GM18868 (cell line): ENCODE results near the gene SLC9A5.

Experiments
- ATAC-seq: cut with Tn5 transposase; IDR thresholded peaks from one replicate; pipeline ENCODE4 v1.9.1; 2021; ENCODE audit warnings: mild to moderate bottlenecking, moderate library complexity; ENCODE audit not compliant: unreplicated experiment

Gene SLC9A5

DNA sequence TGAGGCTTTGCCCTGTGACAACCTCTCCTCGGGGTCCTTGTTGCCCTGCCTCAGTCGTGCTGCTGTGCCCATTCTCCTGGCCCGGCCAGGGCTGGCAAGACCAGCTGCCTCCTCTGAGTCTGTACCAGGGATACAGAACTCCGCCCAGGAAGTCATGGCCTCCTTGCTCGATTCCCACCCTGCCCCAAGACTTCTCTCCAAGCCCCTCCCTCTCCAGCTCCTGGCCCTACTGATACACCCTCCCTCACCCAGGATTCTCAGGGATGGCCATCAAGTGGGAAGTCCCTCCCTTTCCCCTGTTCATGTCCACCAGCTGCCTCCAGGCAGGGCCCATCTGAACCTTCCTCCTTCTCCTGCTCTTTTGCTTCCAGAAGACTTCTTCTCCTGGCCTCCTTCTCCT, 33.1 kb upstream of the SLC9A5 start:
- no peak for ATAC-seq

DNA sequence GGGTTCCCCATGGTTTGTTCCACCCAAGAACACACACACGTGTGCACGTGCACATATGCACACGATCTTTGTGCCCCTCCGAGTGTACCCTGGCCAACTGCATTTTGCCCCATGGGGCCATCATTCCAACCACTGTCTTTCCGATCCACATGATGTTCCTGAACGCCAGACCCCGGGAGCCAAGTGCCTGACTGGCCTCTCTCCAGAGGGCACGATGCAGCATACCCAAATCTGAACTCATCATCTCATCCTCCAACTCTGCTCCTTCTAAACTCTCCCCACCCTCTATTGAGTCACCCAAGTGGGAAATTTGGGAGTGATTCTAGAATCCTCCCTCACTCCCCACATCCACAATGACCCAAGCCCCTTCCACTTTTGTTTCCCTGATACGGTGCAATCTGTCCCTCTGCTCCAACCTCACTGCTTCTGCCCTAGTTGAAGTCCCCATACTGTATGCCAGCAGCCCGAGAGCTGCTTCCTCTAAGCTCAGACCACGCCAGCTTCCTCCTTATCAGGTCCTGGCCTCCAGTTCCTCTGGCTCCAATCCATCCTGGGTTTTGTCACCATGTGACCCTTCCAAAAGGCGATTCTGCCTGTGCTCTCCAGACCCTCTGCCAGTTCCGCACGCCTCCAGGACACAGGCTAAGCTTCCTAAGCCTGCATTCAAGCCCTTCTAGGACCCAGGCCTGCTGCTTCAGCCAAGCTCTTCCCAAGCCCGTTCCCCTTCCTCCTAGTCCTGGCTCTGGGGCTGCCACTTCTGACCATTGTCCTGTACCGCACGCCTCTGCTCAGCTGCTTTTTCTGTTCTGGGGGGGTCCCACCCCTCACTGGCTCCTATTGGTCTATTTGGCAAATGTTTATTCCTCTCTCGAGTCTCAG, 31.9 kb upstream of the SLC9A5 start:
- no peak for ATAC-seq

DNA sequence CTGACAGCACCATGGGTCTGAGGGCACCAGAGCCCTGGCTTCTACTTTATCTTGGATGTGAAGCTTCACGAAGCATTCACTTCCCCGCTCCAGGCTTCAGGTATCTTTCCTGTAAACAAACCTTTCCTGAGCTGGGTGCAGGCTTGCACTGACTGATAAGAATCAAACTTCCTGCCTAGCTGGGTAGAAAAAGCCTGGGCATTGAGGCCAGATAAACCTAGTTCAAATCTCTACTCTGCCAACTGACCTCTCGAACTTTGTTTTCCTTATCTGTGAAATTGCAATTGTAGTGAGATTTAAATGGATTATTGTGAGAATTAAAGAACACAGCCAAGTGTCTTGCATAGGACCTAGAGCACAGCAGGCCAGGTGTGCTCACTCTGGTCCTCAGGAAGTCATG, 24.8 kb upstream of the SLC9A5 start:
- no peak for ATAC-seq

DNA sequence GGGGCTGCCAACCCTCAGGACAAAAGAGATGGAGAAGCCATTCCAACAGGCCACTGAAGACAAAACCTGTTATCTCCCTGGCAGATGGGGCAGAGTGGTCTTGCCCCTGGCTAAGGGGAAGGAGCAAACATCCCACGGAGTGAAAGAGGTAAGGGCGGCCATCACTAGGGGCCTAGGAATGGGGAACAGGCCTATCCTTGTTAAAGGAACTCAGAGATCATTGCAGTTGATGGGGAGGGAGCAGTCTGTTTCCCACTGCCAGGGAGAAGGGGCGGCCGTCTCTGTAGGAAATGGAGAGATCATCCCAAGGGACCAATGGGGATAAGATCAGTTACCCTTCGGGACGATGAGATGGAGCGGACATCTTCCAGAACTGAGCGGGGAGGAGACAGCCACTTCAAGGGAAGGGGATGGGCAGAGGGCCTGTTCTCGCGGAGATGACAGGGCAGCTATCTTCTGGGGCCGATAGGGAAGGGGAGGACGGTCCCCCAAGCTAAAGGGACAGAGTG, 22.4 kb upstream of the SLC9A5 start:
- no peak for ATAC-seq

DNA sequence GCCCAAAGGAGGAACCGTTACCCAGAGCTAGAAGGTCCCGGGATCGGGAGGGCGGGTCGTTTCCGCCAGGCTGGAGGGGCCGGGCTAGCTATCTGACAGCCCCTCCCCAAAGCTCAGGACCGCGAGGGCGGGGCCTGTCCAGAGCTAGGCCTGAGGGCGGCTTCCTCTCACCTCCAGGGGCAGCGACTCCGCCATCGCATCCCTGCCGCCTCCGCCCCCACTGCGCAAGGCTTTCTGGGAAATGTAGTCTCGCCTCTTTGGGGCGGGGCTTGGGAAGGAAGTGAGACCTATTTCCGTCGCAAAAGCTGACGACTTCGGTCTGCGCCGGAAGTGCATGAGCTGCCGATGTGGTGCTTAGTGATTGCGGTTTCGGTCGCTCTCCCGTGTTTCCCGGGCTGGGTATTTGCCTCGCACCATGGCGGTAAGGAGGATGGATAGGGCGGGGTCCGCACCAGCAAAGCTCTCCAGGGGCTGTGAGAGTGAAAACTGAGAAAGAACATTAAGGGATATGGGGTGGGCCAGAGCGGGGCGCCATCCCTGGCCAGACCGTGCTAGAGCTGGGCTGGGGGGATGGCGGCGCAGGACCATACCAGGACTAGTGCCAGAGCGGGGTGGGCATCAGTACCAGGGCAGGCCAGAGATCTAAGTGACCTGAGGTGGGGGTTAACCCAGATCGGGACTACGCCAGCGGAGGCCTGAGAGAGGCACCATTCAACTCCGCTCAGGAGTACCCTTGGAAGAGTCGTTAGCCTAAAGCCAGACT, 21.8 kb upstream of the SLC9A5 start, which contains the start of gene TMEM208:
TMEM208 (plus strand) TSS at position 327 of the 763 bp plus-strand sequence; CDS start at position 416, 89 bp downstream.
- ATAC-seq: peak; percentile 92

DNA sequence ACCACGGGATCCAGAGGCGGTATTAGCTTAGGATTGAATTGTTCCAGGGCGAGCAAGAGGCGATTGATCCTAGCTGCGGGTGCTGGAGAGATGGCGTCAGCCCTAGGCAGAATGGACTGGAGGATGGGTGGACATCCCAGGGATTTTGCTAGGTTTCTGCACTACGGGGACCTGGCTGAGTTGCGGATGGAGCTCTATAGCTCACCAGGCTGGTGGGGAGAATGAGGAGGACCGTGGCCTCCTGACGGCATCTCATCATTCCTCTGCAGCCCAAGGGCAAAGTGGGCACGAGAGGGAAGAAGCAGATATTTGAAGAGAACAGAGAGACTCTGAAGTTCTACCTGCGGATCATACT, 21.2 kb upstream of the SLC9A5 start:
- no peak for ATAC-seq

DNA sequence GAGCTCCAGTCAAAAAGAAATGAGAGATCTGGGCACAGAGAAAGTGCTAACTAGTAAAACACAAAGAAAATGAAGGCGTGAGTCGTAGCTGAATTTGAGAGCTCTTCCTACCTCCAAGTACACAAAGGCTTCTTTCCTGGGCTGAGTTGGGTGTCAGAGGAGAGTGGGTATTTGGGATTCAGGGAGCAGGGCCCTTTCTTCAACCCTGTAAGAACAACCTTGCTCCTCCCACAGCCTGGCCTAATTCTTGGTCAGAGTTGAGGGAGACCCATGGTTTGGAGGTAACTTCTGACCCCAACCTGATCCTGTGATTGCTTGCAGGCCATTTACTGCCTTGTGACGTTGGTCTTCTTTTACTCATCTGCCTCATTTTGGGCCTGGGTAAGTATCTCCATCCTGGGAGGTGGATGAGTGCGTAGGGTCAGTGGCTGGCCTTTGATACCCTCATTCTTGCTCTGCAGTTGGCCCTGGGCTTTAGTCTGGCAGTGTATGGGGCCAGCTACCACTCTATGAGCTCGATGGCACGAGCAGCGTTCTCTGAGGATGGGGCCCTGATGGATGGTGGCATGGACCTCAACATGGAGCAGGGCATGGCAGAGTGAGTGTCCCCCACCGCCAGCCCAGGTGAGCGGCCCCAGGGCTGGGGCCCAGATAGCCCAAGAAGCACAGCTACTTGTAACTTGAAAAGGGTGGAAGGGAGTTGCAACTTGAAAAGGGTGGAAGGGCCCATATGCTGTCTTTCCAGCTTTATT, 20.6 kb upstream of the SLC9A5 start:
- no peak for ATAC-seq

DNA sequence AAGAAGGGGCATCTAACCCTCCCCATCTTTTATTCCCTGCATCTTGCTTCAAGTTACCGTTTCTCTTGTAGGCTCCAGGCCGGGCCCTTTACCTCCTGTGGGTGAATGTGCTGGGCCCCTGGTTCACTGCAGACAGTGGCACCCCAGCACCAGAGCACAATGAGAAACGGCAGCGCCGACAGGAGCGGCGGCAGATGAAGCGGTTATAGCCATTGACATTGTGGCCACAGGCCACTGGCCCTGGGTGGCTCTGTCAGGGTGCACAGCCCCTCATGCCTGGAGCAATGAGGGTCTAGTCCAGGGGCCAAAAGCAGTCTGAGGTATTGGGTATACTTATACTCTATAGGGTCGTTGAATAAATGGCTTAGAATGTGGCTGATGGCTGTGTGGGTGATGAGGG, 19.9 kb upstream of the SLC9A5 start:
- no peak for ATAC-seq

DNA sequence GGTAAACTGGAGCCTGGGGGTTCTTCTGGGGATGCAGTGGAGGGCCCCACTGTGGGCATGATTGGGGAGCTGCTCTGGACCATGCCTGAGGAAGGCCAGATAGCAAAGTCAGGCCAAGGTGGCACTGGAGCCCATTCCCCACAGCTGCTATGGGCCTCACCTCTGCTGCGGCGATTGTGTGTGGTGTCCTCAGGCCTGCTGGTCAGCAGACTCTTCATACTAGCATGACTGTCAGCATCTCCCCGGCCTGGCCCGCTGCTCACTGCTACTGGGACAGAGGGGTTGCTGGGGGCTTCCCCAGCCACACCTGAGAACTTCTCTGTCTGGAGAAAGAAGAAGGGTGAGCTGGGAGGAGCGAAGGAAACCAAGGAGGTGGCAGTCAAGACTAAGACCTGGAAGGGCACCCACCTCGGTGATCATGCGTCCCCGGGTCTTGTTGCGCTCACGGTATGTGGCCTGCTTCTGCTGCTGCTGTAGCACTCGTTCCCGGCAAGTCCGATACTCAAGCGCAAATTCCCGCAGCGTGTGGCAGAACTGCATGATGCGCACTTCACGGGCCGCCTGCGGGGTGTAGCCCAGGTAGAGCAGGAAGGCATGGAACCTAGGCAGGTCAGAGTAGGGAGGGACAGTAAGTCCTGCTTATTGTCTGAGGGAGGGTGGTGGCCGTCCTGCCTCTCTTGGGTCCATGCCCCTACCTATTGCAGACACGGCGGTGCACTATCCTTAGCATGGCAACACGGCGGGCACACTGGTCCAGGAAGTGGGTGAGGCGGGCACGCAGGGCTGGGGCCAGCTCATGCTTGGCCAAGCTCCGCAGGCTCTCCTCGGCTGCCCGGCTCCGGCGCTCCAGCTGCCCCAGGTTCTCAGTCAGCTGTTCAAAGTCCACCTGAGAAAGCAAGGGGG, 18.6 kb upstream of the SLC9A5 start:
- no peak for ATAC-seq

DNA sequence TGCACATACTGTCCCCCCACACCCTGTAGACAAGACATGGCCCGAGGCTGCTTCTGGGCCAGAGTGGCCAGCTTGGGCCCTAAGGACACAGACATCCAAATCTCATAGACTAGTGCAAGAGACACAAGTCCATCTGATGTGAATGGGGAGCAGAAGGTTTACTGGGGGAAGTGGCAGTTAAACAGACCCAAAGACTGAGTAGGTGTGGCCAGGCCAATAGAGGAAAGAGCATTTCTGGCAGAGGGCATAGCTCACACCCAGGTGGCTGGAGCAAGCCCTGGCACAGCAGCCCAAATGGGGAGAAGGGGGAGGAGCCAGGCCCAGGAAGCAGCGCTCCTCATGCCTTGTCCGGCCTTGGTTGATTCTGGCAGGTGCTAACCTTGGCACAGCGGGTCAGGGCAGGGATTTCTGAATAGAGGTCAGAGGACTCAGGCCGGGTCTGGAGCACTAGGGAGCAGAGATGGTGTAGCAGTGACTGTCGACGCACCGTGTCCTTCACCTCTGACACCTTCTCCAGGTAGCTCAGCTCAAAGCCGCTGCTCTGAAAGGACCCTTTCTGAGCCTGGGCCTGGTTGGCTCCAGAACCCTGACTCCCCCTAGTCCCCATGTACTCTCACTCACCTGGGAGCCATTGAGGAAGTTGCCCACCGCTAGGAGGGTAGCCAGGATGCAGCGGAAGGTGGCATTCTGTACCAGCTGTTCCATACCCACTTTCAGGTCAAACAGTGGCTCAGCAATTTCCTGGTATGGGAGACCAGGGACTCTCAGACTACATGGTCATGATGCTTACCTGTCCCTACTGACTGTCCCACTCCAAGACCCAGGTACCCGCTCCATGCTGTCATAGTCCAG, 17.7 kb upstream of the SLC9A5 start:
- ATAC-seq: no peak

DNA sequence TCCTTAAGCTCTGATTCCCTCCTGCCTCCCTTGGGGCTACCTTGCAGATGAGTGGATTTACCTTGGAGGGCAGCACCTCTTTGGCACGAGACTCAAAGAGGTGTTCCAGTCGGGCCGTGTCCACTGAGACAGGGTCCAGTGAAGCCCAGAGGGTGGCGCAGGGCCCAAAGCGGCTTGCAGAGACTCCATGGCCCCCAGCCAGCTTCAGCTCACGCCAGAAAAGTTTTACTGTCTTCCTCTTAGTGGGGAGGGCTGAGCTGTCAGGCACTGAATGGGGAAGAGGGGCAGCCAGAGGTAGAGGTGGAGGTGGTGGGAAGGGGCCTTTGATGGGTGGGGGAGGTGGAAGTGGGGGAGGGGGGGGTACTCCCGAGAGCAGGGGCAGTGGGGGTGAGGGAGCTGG, 15.2 kb upstream of the SLC9A5 start:
- no peak for ATAC-seq

DNA sequence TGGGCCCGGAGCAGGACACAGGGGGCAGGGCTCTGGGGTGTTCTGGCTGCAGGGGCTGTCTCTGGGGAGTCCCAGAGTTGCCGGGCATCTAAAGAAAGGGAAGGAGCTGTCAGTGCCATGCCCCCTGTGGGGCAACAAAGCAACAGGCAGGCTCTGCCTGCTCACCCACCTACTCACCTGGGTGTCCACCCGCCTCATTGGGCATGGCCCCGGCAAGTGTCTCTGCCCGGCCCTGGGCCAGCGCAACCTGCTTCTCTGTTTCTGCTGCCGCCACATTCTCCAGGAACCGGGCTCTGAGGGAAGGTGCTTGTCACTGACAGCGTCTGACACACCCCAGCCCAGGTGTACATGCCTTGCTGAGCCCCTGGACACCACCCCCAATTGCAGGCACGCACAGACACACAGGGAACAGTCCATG, 14.6 kb upstream of the SLC9A5 start:
- ATAC-seq: no peak

DNA sequence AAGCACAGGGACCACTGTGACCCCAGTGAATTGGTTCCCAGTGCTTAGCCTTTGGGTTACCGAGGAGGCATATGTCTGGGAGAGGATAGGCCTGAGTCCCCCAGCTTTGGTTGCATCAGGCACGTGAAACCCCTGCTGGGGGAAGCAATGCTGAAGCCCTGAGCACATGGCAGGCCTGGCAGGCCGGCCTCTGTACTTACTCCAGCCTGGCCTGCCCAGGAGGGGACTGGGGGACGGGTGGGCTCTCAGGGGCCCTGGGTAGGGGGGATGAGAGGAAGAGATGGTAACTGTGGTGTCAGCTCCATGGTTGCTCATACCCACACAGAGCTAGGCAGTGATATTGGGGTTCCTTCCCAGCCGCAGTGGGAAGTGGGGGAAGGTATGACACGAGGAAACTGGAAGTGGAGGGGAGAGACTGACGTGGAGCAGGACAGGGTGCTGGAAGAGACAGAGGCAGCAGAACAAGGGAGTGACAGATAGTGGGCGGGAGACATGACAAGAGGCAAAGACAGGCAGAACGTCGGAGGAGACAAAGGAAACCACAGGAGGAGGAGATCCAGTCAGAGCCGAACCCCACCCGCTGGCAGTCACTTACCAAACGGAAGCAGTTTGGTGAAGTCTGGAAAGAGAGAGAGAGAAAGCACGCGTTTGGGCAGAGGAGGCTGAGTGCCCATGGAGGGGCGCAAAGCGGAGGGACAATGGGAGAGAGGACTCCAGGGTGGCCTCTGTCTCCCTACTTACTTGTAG, 12.8 kb upstream of the SLC9A5 start:
- ATAC-seq: no peak

DNA sequence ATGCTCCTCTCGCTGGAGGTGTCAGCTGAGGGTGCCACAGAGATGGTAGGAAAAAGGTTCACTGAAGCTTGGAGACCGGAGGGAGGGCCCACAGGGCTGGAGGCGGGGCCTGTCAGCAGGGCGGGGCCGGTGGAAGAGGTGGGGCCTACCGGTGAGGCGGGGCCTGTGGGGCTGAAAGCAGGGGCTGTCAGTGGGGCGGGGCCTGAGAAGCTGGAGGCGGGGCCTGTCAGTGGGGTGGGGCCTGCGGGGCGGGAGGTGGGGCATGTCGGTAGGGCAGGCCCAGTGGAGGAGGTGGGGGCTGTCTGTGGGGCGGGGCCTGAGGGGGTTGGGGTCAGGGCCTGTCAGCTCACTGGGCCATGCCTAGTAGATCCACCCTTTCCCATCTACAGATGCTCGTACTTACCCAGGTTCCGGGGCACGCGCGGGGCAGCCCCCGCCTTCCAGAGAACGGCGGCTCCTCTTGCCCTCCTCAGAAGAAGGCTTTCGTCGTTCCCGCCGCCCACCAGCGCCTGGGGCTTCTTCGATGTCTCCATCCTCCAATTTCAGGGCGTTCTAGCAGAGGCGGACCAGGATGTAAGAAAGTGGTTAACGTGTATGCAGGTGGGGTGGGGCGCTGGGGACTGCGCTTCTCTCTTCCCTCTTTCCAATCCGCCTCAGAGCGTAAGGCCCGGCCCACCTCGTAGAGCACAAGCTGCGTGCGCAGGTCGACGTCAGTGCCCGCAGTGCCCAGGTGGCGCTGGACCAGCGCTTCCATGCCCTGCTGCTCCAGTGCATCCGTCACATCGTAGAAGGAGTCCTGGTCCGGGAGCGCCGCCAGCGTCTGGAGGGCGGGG, 12.0 kb upstream of the SLC9A5 start:
- ATAC-seq: no peak

DNA sequence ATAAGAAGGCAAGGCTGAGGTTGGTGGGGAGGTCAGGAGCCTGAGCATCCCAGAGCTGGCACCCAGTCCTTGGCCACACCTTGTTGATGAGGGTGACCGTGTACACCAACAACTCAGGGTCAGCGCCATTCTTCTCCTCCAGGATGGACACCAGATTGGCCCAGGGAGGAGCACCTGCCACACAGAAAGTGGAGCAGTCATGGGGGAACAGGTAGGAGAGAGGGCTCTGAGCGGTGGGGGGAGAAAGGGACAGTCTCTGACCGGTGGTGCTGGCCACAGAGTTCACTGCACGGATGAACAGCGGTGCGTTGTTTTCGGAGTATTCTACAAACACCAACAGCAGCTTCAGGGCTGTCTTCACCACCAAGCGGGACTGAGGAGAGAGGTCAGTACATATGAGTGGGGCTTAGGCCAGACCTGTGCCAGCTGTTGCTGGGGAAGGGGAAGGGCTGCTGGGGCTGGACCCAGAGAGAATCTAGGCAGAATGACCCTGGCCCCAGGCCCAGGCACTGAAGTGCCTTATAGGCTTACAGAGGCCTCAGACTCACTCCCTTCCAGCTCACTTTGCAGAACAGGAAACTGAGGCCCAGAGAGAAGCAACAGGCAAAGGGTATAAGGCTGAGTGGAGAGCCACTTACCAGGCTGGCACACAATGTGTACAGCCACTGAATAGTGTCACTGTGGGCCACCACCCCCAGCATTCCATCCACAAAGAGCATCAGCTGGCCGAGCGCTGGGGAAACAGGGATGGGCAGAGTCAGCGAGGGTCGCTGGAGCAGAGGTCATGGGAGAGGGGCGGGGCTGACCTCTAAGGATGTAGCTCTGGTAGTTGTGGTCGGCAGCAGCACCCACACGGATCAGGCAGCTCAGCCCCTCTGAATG, 11.1 kb upstream of the SLC9A5 start:
- ATAC-seq: no peak

DNA sequence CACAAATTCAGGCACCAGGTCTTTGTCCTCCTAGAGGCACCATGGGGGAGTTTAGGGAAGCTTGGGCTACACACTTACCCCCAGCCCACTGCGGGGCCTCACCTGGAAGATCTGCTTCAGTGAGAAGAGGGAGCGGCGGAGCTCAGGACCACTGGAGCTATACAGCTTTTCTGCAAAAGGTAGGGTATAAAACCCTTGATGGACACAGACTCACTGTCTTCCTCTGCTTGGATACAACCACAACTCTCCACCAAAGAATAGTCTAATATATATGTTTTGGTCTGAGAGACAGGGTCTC, 10.6 kb upstream of the SLC9A5 start:
- ATAC-seq: no peak
